AG09319 (cell line): Measurements from ENCODE around the gene PRDM16.

Source experiments
- DNase-seq: peaks from one replicate; pipeline ENCODE4 v3.0.0-alpha.2; 2010; ENCODE audit warnings: low read depth; ENCODE audit errors: extremely low read depth
- TF ChIP-seq, protein P1 (sequence below): IDR thresholded peaks from 2 replicates; pipeline ENCODE4 v1.5.1; 2011; ENCODE audit warnings: low read depth, mild to moderate bottlenecking, inconsistent platforms, low read length, moderate library complexity

The PRDM16 gene

DNA sequence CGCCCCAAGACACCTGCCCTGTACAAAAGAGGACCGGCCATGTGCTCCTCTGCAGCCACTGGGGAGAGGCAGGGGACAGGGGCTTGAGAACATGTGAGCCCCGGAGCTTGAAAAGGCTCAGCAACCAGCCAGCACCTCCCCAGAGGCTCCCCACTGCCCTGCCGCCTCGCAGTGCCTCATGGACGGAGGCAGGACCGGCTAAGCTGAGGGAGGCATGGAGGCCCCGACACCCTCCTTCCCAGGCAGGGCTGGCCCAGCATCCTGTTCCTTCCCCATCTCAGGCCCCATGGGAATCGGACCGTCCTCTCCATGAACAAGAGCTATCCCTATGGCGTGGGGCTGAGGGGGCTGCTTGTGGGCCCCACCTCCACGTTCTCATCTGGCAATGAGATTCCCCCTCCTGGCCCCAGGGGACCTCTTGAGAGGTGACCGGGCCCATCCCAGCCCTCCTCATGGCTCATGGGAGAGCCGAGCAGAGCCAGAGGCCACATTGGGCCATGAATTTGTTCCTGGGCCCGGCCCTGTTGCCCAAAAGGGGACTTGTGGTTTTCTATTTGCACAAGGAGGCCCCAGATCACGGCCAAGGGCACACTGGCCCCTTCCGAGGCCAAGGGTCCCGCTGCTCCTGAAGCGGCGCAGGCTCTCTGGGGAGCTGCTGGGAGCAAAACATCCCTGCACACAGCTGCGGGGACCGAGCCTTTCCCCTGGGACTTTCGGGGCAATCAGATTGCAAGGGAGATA lies 320.3 kb downstream of the PRDM16 start:
- TF ChIP-seq, protein P1, sequence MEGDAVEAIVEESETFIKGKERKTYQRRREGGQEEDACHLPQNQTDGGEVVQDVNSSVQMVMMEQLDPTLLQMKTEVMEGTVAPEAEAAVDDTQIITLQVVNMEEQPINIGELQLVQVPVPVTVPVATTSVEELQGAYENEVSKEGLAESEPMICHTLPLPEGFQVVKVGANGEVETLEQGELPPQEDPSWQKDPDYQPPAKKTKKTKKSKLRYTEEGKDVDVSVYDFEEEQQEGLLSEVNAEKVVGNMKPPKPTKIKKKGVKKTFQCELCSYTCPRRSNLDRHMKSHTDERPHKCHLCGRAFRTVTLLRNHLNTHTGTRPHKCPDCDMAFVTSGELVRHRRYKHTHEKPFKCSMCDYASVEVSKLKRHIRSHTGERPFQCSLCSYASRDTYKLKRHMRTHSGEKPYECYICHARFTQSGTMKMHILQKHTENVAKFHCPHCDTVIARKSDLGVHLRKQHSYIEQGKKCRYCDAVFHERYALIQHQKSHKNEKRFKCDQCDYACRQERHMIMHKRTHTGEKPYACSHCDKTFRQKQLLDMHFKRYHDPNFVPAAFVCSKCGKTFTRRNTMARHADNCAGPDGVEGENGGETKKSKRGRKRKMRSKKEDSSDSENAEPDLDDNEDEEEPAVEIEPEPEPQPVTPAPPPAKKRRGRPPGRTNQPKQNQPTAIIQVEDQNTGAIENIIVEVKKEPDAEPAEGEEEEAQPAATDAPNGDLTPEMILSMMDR: no peak
- no peak for DNase-seq

DNA sequence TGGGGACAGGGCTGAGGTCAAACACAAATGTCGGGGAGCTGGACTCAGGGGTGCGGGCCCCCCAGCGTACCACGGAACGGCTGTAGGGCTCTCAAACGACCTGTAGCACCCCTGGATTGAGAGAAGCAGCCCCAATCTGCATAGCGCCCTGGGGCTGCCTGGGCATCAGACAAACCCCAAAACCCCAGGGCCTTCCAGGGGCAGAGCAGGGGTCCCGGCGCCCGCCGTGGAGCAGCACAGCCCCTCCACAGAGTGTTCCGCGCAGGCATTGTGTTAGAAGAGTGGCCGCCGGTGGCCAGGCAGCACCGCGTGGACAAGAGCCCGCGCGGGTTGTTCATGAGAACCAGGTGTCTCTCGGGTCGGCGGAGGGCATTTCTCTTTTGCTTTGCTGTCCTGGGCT lies 321.3 kb downstream of the PRDM16 start:
- no peak for DNase-seq
- TF ChIP-seq, protein P1: no peak

DNA sequence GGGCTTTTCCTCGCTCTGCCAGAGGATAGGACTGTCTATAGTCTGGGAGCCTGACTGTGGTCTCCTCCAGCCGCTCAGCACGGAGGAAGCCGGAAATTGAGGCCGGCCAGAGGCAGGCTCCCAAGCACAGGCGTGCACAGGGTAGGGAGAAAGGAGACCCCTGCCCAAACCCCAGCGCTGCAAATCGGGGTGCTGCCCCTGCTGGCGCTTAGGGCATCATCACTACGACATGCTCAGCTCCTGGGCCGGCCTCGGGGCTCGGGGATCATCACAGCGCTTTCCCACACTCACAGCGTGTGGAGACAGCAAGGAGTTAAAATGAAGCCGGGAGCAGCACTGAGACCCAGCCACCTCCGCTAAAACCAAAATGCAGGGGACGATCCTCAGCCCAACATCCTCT lies 322.7 kb downstream of the PRDM16 start:
- DNase-seq: no peak
- TF ChIP-seq, protein P1: no peak

DNA sequence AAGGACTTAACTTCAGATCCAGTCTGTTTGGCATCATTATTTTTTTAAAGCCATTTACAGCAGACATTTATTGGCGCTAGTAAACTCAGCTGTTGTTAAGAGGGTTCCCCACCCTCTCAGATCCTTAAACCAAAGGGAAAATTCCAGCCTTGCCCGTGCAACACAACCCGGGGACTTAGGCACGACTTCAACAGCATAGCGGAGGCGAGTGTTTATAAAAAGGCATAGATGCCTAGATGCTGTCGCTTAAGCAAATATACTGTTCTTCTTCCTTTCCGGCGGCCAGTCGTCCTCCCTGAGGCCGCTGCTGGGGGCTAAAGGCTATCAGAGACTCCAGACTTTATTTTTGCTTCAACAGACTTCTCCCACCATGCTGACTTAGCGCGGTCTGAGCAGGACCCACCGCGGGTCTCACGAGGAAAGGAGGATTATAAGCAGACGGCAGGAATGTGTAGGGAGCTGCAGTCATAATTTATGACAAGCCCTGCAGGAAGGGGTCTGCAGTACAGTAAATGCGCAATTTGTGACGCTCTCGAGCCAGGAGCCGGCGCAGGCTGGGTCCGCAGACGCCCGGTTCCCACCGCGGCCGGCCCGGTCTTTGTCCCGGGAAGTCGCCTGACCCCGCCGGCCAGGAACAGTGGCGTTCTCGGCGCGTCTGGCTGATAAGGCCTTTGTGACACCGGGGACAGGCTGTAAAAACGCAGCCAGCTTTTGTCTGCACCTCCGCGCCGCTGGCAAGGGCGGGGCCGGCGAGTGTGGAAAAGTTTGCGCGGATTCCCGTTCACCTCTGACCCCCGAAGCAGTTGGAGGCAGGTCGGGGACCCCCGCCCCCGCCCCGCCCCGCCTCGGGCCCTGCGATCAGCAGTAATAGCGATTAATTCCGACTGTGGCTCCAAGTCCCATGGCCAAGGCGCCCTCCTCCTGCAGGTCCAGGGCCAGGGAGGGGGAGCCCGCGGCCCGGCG lies 324.3 kb downstream of the PRDM16 start:
- TF ChIP-seq, protein P1: no peak
- no peak for DNase-seq

DNA sequence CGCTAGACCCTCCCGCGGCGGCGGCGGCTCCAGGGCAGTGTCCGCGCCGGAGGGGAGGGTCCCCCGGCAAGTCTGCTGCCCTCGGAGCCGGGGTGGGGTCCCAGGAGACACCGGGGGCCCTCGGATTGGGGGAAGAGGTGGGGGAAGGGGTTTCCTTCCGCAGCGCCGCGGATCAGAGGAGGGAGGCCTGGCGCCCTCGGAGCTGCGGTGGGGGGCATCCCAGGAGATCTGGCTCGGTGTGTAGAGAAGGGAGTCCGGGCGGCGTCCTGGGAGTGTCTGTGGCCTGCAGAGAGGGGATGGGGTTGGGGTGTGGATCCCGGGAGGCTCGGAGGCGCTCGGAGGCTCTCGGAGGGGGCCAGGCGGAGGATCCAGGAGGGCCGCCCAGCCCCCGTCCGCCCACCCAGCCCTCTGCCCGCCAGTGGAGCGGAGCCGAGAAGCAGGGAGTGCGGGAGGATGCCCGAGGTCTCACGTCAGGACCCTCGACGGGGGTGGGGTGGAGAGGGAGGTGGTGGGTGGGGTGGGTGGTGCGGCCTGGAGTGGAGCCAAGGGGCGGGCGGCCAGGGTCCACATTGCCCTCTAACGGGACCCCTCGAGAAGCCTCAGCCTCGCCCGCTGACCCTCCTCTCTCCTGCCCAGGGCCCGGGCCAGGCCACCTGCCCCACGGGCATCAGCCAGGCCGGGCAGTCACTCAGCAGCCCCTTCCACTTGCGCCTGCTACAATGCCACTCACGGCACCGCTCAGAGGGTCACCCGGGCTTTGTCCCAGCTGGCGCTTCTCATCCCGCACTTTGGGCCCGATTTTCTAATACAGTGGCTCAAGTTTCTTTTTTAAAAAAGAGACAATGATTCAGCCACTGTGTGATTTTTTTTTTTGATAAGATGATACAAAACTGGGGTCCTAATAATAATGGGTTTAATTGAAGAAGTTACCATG lies 325.3 kb downstream of the PRDM16 start:
- TF ChIP-seq, protein P1: no peak
- no peak for DNase-seq

DNA sequence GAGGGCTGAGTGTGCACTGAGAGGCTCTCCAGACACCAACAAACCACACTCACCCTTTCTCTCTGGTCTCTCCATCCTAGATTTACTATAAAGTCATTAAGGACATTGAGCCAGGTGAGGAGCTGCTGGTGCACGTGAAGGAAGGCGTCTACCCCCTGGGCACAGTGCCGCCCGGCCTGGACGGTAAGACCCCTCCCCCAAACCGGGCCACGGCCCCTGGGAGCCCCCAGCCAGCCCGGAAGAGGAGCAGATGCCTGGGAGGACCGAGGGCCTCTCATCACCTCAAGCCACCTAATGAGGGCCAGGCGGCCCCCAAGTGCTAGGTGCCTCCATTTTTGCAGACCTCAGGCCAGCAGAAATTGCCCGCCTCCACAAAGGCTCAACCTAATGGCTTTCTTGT lies 327.4 kb downstream of the PRDM16 start:
- DNase-seq: no peak
- TF ChIP-seq, protein P1: no peak
